GM19328 (cell line): ENCODE measurements around the gene CDYL.

Experiments
- ATAC-seq: cut with Tn5 transposase; IDR thresholded peaks from one replicate; pipeline ENCODE4 v1.9.1; 2021; ENCODE audit warnings: mild to moderate bottlenecking, moderate library complexity; ENCODE audit not compliant: unreplicated experiment

The CDYL gene

DNA sequence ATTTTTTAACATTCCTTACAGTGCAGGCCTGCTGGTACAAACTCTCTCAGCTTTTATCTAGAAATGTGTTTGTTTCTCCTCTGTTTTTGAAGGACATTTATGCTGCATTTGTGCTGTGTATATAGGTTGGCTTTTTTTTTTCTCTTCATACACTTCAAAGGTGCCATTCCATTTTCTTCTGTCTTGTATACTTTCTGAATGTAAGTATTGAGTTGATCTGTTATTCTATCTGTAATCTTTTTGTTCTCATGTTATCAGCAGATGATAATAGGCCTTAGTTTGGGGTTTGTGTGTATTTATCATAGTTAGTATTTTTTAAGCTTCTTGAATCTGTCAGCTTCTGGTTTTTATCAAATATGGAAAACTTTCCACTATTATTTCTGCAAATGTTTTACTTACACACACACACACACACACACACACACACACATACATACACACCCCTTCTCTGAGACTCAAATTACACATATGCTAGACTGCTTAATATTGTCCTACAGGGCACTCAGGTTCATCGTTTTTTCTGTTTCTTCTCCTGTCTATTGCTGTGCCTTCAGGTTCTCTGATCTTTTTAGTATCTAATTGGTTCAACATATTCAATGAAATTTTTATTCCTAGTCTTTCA lies 153.0 kb downstream of the CDYL start:
- ATAC-seq = no peak

DNA sequence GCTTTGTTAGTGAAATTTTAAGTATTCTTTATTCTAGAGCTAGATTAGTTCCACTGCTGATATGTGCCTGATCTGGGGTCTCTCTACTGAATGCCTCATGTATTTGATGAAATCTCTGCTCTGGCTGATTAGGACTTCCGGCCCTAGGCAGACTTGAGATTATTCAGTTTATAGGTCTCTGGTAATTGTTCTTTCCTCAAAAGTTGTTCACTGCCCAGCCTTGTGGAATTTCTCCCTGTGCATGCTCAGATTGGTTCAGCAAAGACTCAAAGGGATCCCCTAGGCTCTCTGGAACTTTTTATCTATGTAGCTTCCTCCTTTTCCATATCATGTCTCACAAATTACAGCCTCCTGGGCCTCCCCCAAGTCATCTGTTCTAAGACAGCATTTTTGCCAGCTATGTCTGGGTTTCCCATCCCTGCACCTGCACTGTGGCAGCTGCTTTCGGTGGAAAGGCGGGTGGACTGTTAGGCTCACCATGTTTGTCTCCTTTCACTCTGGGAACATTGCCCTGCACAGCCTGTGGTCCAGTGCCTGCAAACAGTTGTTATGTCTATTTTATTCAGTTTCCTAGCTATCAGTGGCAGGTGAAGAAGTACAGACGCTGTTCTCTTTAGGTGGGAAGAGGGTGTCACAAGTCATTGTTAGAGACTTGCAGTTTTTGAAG lies 154.0 kb downstream of the CDYL start:
- no peak for ATAC-seq

DNA sequence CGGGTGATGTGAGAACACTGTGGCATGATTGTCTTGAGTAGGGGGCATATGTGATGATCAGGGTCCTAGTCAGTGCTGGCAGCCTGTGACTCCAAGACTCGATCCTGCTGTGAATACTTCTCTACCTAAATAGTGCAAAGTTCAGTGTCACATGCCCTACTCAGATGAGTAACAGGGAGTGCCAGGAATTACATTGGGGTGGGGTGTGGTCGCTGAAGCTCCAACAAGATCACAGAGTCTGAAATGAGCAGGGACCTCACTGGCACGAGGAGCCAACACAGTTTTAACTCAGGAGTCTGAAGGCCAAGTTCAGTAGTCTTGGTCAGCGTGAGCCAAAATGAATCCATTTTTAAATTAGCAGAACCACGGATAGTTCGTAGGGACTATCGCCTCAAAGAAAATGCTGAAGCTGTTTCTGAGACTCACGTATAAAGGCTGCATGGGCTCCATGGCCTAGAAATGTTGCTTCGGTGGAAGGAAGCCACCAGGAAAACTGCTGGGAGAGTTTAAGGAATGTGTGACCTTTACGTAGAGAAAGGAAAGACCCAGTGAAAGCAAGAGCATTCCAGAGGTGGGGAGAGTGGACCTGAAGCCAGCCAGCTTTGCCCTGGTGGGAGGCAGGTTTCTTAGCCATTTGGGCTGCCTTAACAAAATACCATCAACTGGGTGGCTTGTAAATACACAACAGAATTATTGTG lies 155.5 kb downstream of the CDYL start:
- no peak for ATAC-seq

DNA sequence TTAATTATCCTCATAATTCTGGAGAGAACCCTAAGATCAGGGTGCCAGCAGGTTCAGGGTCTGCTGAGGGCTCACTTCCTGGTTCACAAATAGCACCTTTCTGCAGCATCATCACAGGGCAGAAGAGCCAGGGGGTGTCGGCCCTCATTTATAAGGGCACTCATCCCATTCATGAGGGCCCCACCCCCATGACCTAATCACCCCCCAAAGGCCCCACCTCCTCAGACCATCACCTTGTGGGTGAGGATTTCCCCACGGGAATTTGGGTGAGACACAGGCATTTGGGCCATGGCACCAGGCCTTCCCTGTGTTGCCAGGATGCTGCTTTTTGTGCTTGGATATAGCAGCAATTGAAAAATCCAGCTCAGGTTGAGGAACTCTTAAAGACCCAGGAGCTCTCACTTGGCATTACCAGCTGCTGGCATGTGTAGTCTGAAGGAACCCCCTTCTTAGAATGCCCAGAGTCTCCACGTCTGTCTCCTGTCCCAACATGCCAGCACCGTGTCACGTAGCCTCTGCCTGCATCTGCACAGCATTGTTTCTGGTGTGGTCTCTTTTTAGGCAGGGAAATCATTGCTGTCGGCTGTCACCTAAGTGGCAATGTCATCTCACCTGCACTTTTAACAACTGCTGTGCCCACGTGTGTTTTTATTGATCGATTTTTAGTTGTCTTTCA lies 156.2 kb downstream of the CDYL start:
- no peak for ATAC-seq

DNA sequence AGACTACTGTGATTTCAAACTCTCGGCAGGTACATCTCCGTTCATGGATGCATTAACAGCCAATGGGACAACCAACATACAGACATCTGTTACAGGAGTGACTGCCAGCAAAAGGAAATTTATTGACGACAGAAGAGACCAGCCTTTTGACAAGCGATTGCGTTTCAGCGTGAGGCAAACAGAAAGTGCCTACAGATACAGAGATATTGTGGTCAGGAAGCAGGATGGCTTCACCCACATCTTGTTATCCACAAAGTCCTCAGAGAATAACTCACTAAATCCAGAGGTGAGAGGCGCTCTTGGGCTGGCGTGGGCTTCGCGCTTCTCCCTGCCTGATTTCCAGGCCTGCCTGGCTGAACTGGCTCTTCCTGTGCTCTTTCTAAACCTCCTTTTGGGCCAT lies 159.3 kb downstream of the CDYL start:
- ATAC-seq = no peak

DNA sequence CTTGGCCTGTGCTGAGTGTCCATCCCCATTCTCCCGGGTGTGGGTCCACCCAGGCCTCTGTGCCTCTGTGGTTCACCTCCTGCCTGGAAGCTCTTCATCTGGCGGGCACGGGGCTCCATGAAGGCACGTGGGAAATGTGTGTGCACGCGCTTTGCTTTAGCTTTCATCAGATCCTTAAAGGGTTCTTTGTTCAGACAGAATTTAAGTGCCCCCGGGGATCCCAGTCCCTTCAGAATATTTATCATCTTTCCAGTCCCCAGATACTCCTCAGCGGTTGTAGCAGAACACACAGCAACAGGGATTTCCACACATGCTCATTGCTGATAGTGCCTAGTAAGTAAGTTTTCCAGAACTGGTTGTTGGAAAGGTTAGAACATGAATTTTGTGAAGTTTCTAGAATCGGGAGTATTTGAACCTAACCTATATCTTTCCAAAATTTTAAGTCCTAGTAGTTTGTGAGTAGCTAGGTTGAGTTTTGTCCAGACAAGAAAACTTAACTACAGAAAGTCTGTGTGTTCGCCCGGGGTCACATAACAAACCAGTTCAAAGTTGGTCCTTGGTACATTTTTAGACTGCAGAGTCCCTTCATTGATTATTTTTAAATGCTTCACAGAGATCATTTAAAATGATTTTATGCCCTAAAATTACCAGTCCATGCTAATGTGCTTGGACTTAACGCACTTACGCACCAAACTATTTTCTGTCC lies 159.9 kb downstream of the CDYL start:
- no peak for ATAC-seq

- ATAC-seq = no peak
Observed at GRCh38 chr6:4936681-4937041, 160.5 kb downstream of the CDYL start.

DNA sequence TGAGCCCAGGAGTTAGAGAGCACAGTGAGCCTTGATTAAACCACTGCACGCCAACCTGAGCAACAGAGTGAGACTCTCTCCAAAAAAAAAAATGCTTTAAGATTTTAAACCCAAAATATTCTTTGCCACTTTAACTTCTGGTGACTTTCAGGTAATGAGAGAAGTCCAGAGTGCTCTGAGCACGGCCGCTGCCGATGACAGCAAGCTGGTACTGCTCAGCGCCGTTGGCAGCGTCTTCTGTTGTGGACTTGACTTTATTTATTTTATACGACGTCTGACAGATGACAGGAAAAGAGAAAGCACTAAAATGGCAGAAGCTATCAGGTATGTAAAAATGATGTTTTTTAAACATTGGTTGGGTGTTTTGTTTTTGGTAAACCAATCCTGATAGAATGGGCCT lies 161.2 kb downstream of the CDYL start:
- no peak for ATAC-seq

GRCh38 chr6:4939241-4939640 lies 163.0 kb downstream of the CDYL start:
- ATAC-seq = no peak

- no peak for ATAC-seq
Observed at GRCh38 chr6:4940416-4940815, 164.2 kb downstream of the CDYL start.

- ATAC-seq = no peak
Observed at GRCh38 chr6:4941782-4942672, 165.8 kb downstream of the CDYL start.

- no peak for ATAC-seq
Observed at GRCh38 chr6:4942673-4943009, 166.4 kb downstream of the CDYL start.

DNA sequence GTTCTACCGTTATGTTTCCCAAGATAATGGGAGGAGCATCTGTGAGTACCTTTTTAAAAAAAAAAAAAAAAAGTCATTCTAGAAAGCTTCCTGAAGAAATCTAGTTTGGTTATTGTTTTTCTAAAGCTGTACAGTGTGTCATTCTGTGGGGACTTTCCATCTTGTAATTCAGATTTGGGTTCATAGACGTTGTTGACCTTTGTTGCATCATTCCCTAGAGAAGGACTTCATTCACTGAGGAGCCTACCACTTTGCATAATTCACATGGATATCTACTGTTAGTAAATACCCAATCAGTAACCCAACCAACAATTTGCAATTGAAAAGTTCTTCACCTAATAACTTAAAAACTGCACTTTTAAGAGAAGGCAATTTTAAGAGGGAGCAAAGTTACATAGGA lies 167.5 kb downstream of the CDYL start:
- ATAC-seq = no peak

GRCh38 chr6:4944325-4944724 lies 168.1 kb downstream of the CDYL start:
- no peak for ATAC-seq

DNA sequence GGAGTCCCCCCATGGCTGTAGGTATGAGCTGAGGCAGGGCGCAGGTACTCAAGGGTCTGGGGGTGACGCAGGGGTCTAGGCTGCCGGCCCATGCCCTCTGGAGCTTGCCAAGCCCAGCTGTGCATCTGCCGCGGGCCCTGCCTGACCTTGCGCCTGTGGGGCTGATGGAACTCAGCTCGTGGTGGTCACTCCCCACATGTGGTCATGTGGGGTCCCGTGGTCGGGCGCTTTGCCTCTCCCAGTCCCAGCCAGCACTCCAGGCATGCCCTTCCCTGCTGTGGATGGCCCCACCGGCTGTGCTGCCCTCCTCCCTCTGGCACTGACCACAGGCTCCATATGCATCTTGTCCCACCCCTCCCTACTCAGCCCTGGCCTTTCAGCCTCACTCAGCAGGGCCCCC lies 170.3 kb downstream of the CDYL start:
- no peak for ATAC-seq

DNA sequence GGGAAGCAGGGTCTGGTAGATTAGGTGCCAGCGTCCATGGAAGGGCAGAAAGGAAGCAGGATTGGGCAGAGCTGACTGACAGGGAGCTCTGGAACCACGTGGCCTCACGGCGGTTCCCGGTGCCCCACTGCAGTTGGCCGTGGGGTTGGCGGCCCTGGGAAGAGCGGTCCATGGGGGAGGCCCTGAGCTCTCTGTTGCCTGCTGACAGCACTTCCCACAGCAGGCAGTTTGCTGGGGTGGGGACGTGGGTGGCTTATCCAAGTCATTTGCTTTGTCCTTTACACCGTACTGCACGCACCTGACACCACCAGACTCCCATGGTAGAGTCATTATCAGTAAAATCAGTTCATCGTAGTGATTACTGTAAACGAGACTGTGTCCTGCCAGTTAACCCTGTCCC lies 171.5 kb downstream of the CDYL start:
- ATAC-seq = no peak

- no peak for ATAC-seq
Observed at GRCh38 chr6:4948781-4949450, 172.7 kb downstream of the CDYL start.

DNA sequence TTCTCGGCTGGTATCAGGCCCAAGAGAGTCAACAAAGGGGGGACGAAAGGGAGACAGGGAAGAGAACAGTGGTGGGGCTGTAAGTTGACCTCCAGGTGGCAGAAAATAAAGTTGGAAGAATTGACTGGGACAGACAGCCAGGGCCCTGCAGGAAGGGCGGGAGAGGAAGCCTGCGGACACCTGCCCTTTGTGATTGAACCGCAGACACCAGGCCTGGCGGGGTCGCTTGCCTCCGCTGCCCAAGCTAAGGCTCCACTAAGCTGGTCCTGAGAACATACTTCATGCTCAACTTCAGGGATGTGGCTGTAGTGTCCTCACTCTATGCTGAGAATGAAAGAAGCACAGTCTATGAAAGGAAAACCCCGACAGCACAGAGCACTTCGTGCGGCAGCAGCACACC lies 173.9 kb downstream of the CDYL start:
- no peak for ATAC-seq

DNA sequence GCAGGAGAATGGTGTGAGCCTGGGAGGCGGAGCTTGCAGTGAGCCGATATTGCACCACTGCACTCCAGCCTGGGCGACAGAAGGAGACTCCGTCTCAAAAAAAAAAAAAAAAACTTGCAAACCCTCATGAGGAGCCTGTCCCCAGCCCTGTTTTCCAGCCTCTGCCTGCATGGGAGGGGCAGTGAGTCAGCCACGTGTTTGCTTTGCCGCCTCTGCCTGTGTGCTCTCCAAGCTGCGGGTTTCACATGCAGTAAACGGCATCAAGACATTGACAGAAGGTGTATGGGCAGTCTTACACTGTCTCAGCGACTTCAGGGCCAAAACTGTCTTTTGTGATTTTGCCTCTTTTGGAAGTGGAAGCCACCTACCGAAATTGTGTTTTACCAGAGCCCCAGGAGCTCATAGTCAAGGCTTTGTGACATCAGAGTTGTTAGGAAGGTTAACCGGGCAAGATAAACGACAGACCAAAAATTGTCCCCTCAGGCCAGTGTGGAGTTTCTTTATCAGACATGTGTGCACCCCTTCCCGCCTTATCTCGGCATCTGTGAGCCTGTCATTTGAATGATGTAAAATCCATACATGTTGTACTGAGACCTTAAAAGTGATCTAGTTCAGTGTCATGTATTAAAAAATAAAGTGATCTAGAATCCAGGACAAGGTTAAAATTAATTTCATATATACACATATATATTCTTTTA lies 174.8 kb downstream of the CDYL start:
- no peak for ATAC-seq
